ENCODE measurements around the gene OPALIN.

Gene OPALIN

GRCh38 chr10:96371356-96371755 is 12.6 kb upstream of the OPALIN start:
- DNase-seq, result no peak

DNA sequence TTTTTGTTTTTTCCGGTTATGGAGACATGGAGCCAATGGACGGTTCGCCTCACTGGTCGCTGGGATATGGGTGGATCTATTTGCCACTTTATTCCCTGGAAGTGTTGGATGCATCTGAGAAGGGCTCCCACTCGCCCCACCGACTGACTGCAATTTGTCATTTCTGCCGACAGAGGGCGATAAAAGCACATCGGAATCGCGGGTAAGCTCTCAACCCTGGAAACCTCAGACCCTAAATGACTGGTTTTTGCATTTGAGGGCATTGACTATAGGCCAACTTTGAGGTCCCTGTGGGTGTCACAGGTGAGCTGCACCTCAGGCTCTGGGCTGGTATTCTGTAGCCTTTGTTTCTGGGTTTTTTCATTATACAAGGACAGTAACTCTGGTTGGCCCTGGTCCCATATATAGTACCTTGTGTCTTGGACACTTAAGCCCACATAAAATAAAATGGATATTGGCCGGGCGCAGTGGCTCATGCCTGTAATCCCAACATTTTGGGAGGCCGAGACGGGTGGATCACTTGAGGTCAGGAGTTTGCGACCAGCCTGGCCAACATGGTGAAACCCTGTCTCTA is 11.9 kb upstream of the OPALIN start:
- no peak for DNase-seq

GRCh38 chr10:96369890-96370583 is 11.2 kb upstream of the OPALIN start:
- no peak for DNase-seq

DNA sequence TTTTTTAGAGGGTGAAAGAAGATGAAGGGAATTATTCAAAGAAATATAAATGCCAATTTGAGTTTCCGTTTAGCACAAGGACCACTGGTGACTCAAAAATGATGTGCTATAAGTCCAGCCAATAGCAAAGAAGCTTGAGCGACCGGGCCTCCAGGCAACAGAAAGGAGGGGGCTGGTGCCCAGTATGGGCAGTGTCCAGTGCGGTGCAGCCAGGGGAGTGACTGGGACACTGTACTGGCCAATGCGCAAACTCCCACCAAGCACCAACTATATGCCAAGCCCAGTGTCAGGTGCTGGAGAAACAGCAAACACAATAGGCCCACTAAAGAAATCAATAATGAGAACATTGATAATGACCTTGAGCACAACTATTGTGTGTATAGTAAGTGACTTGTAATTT is 10.2 kb upstream of the OPALIN start:
- no peak for DNase-seq

- DNase-seq, result no peak
Measured at GRCh38 chr10:96367470-96367869, 8.7 kb upstream of the OPALIN start.

DNA sequence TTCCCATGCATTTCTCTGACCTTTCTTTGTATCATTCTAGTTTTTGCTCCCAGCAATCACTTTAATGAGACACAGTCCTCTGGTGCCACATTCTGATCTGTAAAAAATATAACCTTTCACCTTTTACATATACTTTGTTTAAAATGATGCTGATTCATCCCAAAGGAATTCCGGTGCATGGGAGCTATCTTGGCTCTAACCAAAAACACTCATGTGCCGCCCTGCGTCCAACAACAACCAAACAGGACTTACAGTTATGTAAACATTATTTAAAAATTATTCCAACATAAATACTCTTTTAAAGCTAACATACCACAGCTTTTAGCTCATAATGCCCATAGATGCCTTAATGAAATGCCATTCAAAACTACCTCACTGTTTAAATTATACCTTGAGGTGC is 7.7 kb upstream of the OPALIN start:
- no peak for DNase-seq

- no peak for DNase-seq
Measured at GRCh38 chr10:96365571-96365970, 6.8 kb upstream of the OPALIN start.

GRCh38 chr10:96360766-96361165 is 2.0 kb upstream of the OPALIN start:
- no peak for DNase-seq

- DNase-seq, result no peak
Measured at GRCh38 chr10:96360331-96360730, 1.5 kb upstream of the OPALIN start.

GRCh38 chr10:96359616-96360015 is 814 bp upstream of the OPALIN start:
- no peak for DNase-seq

DNA sequence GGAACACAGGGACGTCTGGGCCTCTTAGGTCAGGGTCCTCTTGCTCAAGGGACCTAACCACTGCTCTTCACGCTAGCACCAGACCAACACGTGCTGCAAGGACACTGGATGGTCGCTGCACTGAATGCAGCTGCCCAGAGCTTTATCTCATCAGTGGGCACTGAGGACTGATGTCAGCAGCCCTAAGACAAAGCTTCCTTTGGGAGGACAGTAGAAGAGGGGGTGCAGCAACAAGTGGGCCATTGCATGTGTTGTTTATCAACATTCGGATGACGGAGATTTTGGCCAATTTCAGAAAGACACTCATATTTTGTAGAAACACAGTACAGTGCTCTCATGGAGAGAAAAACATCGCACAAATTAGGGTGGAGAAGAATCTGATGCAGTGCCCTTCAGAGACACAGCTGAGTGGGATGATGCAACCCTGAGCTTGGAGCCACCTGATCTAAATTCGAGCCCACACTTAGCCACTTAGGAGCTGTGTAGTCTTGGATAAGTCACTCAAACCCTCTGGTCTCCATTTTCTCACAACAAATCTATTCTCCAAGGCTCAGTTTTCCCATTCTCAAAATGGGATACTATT is 1.7 kb downstream of the OPALIN start:
- DNase-seq, result no peak

- DNase-seq, result no peak
Measured at GRCh38 chr10:96352582-96352981, 6.2 kb downstream of the OPALIN start.

DNA sequence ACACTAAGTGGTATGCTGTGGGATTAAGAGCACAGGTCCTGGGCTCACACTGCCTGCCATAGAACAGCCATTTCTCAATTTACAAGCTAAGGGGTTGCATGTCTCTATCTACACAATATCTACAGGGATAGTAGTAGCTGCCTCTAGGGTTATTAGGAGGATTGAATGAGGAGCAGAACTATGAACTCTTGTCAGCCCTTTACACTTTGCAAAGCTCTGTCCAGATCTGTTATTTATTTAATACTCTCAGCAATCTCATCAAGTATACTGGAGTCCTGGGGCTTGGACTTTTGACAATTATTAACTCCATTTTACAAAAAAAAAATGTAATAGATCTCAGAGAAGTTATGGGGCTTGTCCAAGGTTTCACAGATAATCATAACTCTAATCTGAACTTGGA is 6.8 kb downstream of the OPALIN start:
- DNase-seq, result no peak

GRCh38 chr10:96346295-96346694 is 12.5 kb downstream of the OPALIN start:
- no peak for DNase-seq

DNA sequence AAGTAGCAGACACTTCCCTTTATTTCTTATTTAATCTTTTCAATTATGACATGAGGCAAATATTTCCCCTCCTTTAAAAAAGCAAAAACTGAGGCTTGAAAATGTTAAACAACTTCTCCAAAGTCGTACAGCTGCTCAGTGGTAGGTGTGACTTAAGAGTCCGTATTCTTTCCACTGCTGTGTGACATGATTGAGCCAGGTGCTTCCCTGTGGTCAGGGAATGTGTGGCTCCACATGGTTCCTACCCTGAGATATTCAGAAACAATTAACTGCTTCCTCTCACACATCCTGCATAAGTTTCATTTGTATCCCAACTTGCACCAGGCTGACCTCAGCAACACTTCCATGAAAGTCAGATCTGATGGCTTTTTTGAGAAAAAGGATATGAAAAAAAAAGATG is 13.6 kb downstream of the OPALIN start:
- no peak for DNase-seq

DNA sequence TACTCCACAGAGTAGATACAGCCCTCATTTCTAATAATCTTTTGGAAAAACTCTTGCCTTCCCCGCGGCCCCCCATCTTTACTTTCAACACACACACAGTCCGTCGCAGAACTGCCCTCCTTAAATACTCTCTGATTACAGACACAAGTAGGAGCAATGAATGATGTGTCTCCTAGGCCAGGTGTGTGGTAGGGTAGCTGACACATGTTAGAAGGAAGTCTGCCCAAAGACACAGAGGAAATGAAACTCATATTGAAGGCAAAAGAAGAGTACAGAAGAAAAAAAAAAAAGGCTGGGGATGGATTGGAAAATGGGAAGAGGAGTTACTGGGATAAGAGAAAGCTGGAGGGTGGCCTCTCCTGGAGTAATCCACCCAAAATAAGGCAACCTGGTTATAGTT is 14.6 kb downstream of the OPALIN start:
- no peak for DNase-seq

GRCh38 chr10:96342402-96342801 is 16.4 kb downstream of the OPALIN start:
- DNase-seq, result no peak

GRCh38 chr10:96341219-96342182 is 17.3 kb downstream of the OPALIN start:
- DNase-seq, result no peak

GRCh38 chr10:96339956-96340904 is 18.6 kb downstream of the OPALIN start:
- DNase-seq, result no peak

DNA sequence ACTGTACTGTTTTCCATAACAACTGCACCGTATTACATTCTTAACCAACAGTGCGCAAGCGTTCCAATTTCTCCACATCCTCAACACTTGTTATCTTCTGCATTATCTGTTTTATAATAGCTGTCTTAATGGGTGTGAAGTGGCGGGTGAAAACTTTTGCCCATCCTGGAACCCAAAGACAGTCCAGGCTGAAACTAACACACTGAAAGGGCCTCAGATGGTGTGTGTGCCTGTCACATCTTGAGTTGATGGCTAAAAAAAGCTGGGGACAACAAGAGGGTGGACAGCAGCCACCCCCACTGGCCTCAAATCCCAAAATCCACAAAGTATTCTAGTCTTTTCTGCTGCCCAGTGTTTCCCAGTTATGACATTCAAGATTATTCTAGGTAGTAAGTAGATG is 19.4 kb downstream of the OPALIN start:
- no peak for DNase-seq

GRCh38 chr10:96338279-96338925 is 20.4 kb downstream of the OPALIN start:
- DNase-seq, result no peak

- no peak for DNase-seq
Measured at GRCh38 chr10:96337106-96337505, 21.7 kb downstream of the OPALIN start.
